ENCODE results near the gene ACOT9.

DNA sequence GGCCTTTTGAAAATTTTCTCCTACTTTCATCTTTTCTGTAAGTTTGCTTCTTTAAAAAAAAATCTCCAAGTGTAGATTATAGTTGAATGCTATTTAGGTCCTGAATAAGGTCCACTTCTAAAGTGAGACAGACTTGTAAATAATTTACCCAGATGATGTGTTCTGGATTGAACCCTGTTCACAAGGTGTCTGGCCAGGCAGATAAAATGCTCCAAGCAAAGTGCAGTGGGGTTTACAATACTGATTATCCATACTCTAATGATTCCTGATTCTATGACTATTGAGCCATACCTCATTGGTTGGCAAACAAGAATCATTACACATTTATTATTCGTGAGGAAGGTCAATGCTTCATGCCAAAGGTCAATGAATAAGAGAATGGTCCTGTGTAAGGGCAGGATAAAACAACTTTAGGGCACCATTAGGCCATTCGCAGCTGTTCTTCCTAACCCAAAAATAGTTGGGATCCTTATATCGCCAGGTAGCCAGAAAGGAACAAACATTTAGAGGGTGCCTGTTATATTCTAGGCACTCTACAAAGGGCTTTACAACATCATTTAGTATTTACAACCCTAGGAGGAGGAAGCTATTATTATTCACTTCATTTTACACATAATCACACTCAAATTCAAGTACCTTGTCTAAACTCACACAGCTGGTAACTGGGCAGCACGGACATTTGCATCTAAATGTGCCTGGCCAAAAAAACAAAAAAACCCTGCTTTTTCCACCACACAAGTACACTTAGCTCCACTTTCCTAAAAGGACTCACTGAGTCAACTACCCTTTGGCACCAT, 21.3 kb upstream of the ACOT9 start:
- TF ChIP-seq, protein P1, sequence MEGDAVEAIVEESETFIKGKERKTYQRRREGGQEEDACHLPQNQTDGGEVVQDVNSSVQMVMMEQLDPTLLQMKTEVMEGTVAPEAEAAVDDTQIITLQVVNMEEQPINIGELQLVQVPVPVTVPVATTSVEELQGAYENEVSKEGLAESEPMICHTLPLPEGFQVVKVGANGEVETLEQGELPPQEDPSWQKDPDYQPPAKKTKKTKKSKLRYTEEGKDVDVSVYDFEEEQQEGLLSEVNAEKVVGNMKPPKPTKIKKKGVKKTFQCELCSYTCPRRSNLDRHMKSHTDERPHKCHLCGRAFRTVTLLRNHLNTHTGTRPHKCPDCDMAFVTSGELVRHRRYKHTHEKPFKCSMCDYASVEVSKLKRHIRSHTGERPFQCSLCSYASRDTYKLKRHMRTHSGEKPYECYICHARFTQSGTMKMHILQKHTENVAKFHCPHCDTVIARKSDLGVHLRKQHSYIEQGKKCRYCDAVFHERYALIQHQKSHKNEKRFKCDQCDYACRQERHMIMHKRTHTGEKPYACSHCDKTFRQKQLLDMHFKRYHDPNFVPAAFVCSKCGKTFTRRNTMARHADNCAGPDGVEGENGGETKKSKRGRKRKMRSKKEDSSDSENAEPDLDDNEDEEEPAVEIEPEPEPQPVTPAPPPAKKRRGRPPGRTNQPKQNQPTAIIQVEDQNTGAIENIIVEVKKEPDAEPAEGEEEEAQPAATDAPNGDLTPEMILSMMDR (IDR thresholded peaks at IDR 0.05) = no peak
- TF ChIP-seq POLR2A (IDR thresholded peaks at IDR 0.05) = no peak

All from transverse colon (tissue), 3 donors.